SK-N-SH (cell line): ENCODE data around the gene ITSN2. TPM values are rescaled to one million over a fixed set of nuclear protein-coding genes. Genes with fewer than 3 reads are reported as not detected.
"Not testable (repeated sequence)": the region's sequence is repeated elsewhere in the genome, so short reads cannot be mapped to it uniquely, and the experiment has no call there.

ENCODE experiments used
- CTCF ChIA-PET: fragments of 300-600, 350-600 bp; formaldehyde crosslinking; extraction: SDS; loops from one replicate; lab custom pipeline; 2021; lab: Yijun Ruan, JAX
- POLR2A ChIA-PET: fragments of 350-600 bp; sonication (Branson Sonifier 250); formaldehyde crosslinking; extraction: SDS; loops from one replicate; lab custom pipeline; 2020; ENCODE audit warnings: antibody characterized with exemption, inconsistent platforms; lab: Yijun Ruan, JAX
- DNase-seq: peaks from one replicate; pipeline ENCODE4 v3.0.0; 2012
- H2AFZ ChIP-seq: fragments of 200-600 bp; sonication (generic); 2 replicates; pipeline ENCODE4 v1.8.1; 2016; ENCODE audit warnings: antibody characterized with exemption, mild to moderate bottlenecking, low read depth
- H3F3A ChIP-seq: fragments of 200-600 bp; sonication (generic); replicated peaks from 2 replicates; pipeline ENCODE3; 2016; ENCODE audit warnings: antibody characterized with exemption, mild to moderate bottlenecking; ENCODE audit not compliant: insufficient read depth
- H3K27ac ChIP-seq, 2 experiments: fragments of 200-500 bp in 1 of 2; fragments of 200-600 bp in 1 of 2; sonication (Bioruptor generic) in 1 of 2; sonication (generic), shearing (Covaris generic) in 1 of 2; 2 replicates each; pipeline versions ENCODE4 v1.5.1 to v1.6.1; 2014 to 2016; ENCODE audit warnings: low read depth in 2 of 2, inconsistent platforms in 1 of 2, low read length in 1 of 2, mild to moderate bottlenecking in 1 of 2, mixed read lengths in 1 of 2
- H3K27me3 ChIP-seq: fragments of 200-600 bp; sonication (generic), shearing (Covaris generic); 2 replicates; pipeline ENCODE4 v1.6.1; 2016; ENCODE audit warnings: mixed run types; ENCODE audit not compliant: insufficient read depth
- H3K36me3 ChIP-seq, 2 experiments: fragments of 200-500 bp in 1 of 2; fragments of 200-600 bp in 1 of 2; sonication (Bioruptor generic) in 1 of 2; sonication (generic) in 1 of 2; replicated peaks in 1 of 2; 2 replicates each; pipeline versions ENCODE3 to v1.5.1; 2014 to 2016; ENCODE audit warnings: low read length in 1 of 2, mild to moderate bottlenecking in 1 of 2; ENCODE audit not compliant: insufficient read depth in 2 of 2, control insufficient read depth in 1 of 2
- H3K4me1 ChIP-seq, 2 experiments: fragments of 200-500 bp in 1 of 2; fragments of 200-600 bp in 1 of 2; sonication (Bioruptor generic) in 1 of 2; sonication (generic), shearing (Covaris generic) in 1 of 2; 2 replicates each; pipeline versions ENCODE4 v1.5.1 to v1.6.1; 2014 to 2016; ENCODE audit warnings: low read depth in 1 of 2, low read length in 1 of 2, mixed run types in 1 of 2; ENCODE audit not compliant: insufficient read depth in 2 of 2, control insufficient read depth in 1 of 2
- H3K4me2 ChIP-seq: fragments of 200-600 bp; sonication (generic), shearing (Covaris generic); 2 replicates; pipeline ENCODE4 v1.6.1; 2017; ENCODE audit warnings: mixed run types
- H3K4me3 ChIP-seq, 2 experiments: fragments of 200-500 bp in 1 of 2; fragments of 200-600 bp in 1 of 2; sonication (Bioruptor generic) in 1 of 2; sonication (generic), shearing (Covaris generic) in 1 of 2; 2 replicates each; pipeline versions ENCODE4 v1.5.1 to v1.8.1; 2014 to 2016; ENCODE audit warnings: low read depth in 2 of 2, inconsistent platforms in 1 of 2, low read length in 1 of 2, mild to moderate bottlenecking in 1 of 2, mixed read lengths in 1 of 2, moderate library complexity in 1 of 2
- H3K79me2 ChIP-seq: fragments of 200-600 bp; sonication (generic); 2 replicates; pipeline ENCODE4 v1.8.1; 2017; ENCODE audit warnings: mild to moderate bottlenecking; ENCODE audit not compliant: insufficient read depth
- H3K9ac ChIP-seq: fragments of 200-600 bp; sonication (generic); 2 replicates; pipeline ENCODE4 v1.6.1; 2017; ENCODE audit warnings: mixed run types
- H3K9me2 ChIP-seq: fragments of 200-600 bp; sonication (generic); 2 replicates; pipeline ENCODE4 v1.6.1; 2017; ENCODE audit warnings: mixed run types
- H3K9me3 ChIP-seq: fragments of 200-600 bp; sonication (generic); 2 replicates; pipeline ENCODE4 v1.6.1; 2017; ENCODE audit warnings: mixed run types, mild to moderate bottlenecking, moderate library complexity
- H4K20me1 ChIP-seq: fragments of 200-600 bp; sonication (generic); 2 replicates; pipeline ENCODE4 v1.6.1; 2017; ENCODE audit warnings: mild to moderate bottlenecking, mixed run types; ENCODE audit not compliant: insufficient read depth
- CHD2 ChIP-seq: fragments of 150-350 bp; IDR thresholded peaks from 2 replicates; pipeline ENCODE4 v1.6.1; 2018; ENCODE audit warnings: low read length; ENCODE audit not compliant: partially characterized antibody
- EP300 ChIP-seq, 2 experiments: IDR thresholded peaks; 2 replicates each; pipeline versions ENCODE4 v1.4.0 to v1.6.1; 2012; ENCODE audit warnings: borderline replicate concordance in 1 of 2, low read depth in 1 of 2, low read length in 1 of 2
- FOXM1 ChIP-seq: IDR thresholded peaks from 2 replicates; pipeline ENCODE4 v1.4.0; 2012; ENCODE audit warnings: low read depth, mild to moderate bottlenecking
- GABPA ChIP-seq: IDR thresholded peaks from 2 replicates; pipeline ENCODE4 v1.4.0; 2012; ENCODE audit warnings: low read depth, mild to moderate bottlenecking
- GATA2 ChIP-seq: sonication (generic); formaldehyde crosslinking; IDR thresholded peaks from 2 replicates; pipeline ENCODE4 v1.5.0; 2020; ENCODE audit warnings: mild to moderate bottlenecking, missing genetic modification reagents
- JUND ChIP-seq: IDR thresholded peaks from 2 replicates; pipeline ENCODE4 v1.4.0; 2012
- MAX ChIP-seq: IDR thresholded peaks from 2 replicates; pipeline ENCODE4 v1.4.0; 2012; ENCODE audit warnings: low read depth
- MXI1 ChIP-seq: IDR thresholded peaks from 2 replicates; pipeline ENCODE4 v1.6.1; 2012; ENCODE audit warnings: mild to moderate bottlenecking, low read depth, low read length, improper control_type of control experiment
- NFIC ChIP-seq: IDR thresholded peaks from 2 replicates; pipeline ENCODE4 v1.4.0; 2012; ENCODE audit warnings: borderline replicate concordance
- NRF1 ChIP-seq: IDR thresholded peaks from 2 replicates; pipeline ENCODE4 v1.6.1; 2012; ENCODE audit warnings: low read depth, mild to moderate bottlenecking, low read length
- POLR2AphosphoS5 ChIP-seq: IDR thresholded peaks from 2 replicates; pipeline ENCODE4 v1.6.1; 2012; ENCODE audit warnings: low read depth, low read length
- RAD21 ChIP-seq: IDR thresholded peaks from 2 replicates; pipeline ENCODE4 v1.6.1; 2012; ENCODE audit warnings: mild to moderate bottlenecking, low read length
- REST ChIP-seq: IDR thresholded peaks from 2 replicates; pipeline ENCODE4 v1.6.1; 2012; ENCODE audit warnings: mild to moderate bottlenecking, low read depth, low read length, moderate library complexity
- RXRA ChIP-seq: IDR thresholded peaks from 2 replicates; pipeline ENCODE4 v1.4.0; 2012; ENCODE audit warnings: low read depth, mild to moderate bottlenecking, borderline replicate concordance
- SMC3 ChIP-seq: IDR thresholded peaks from 2 replicates; pipeline ENCODE4 v1.6.1; 2012; ENCODE audit warnings: low read depth, low read length, improper control_type of control experiment
- TAF1 ChIP-seq: IDR thresholded peaks from 2 replicates; pipeline ENCODE4 v1.6.1; 2012; ENCODE audit warnings: low read depth, mild to moderate bottlenecking, low read length, moderate library complexity, borderline replicate concordance
- TCF12 ChIP-seq: IDR thresholded peaks from 2 replicates; pipeline ENCODE4 v1.4.0; 2012
- YY1 ChIP-seq: IDR thresholded peaks from 2 replicates; pipeline ENCODE4 v1.4.0; 2012; ENCODE audit warnings: low read depth, mild to moderate bottlenecking
- WGBS: methylation state at CpG from one replicate; pipeline ENCODE4 v1.1.6; 2017; ENCODE audit warnings: low lambda C conversion rate; 5-methylcytosine and 5-hydroxymethylcytosine counted together
- polyA plus RNA-seq, 3 experiments: library from polyadenylated mRNA; depleted of rRNA; stranded (reverse); fragments of >200 nt; gene quantifications; 2 replicates each; pipeline ENCODE4 v1.2.3, GENCODE V29; 2012
- TF ChIP-seq, protein P1 (sequence below): fragments of 150-350 bp; IDR thresholded peaks from 2 replicates; pipeline ENCODE4 v1.6.1; 2016; ENCODE audit warnings: mild to moderate bottlenecking, low read depth, low read length
- TF ChIP-seq, protein P2 (sequence below): IDR thresholded peaks from 2 replicates; pipeline ENCODE4; 2012

The ITSN2 gene
- polyA plus RNA-seq, 1 of the 3 experiments (the other 2 are of a cell fraction) = 11.9 TPM

DNA sequence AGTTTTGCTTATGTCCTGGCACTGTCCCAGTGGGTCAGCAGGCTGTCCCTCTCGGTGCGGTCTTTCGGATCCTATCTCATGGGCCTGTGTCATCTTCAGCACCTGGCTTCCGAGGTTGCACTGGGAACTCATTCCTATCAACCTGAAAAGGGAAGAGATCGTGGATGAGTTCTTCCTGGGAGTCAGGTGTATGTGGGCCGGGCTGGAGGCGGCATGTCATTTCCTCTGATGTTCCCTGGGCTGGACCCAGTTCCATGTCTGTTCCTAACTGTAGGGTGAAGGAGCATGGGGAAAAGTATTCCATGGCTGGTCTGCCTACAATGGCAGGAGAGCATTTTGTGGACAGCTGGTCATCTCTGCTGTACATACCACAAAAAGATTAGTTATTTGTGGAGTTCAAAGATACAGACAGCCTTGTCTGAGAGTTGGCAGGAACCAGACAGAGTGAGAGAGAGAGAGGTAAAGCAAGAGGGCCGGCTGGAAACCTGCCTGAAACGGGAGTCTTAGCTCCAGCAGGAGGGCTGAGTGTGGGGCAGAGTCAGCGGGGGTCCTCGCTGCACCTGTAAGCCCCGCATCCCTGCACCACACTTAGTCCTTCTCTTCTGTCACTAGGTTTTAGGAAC lies 160.3 kb downstream of the ITSN2 start:
- no peak overlapping the region for H3K27ac ChIP-seq
- peaks cover 0 to 19% of the 10 kb centered on the region in 2 experiments for H3K36me3 ChIP-seq
- H3K9me2 ChIP-seq = no peaks in the 10 kb centered on the region
- H3K27me3 ChIP-seq = no peaks in the 10 kb centered on the region
- TF ChIP-seq MXI1 = no peak
- no peak for TF ChIP-seq TCF12
- TF ChIP-seq, protein P1, sequence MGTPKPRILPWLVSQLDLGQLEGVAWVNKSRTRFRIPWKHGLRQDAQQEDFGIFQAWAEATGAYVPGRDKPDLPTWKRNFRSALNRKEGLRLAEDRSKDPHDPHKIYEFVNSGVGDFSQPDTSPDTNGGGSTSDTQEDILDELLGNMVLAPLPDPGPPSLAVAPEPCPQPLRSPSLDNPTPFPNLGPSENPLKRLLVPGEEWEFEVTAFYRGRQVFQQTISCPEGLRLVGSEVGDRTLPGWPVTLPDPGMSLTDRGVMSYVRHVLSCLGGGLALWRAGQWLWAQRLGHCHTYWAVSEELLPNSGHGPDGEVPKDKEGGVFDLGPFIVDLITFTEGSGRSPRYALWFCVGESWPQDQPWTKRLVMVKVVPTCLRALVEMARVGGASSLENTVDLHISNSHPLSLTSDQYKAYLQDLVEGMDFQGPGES = no peak
- no peak for TF ChIP-seq FOXM1
- TF ChIP-seq TAF1 = no peak
- no peak for TF ChIP-seq NFIC
- TF ChIP-seq SMC3 = no peak
- no peak for TF ChIP-seq RXRA
- TF ChIP-seq JUND = no peak
- TF ChIP-seq GATA2 (CRISPR knock-in tag) = no peak
- TF ChIP-seq REST = no peak
- TF ChIP-seq RAD21 = no peak
- no peak for TF ChIP-seq YY1
- TF ChIP-seq NRF1 = no peak
- no peak for TF ChIP-seq MAX
- no peak for TF ChIP-seq EP300 (IDR thresholded peaks at IDR 0.05; ENCODE audit: borderline replicate concordance in 1 of 2, low read depth in 1 of 2, low read length in 1 of 2)
- no peak for TF ChIP-seq CHD2
- TF ChIP-seq, protein P2, sequence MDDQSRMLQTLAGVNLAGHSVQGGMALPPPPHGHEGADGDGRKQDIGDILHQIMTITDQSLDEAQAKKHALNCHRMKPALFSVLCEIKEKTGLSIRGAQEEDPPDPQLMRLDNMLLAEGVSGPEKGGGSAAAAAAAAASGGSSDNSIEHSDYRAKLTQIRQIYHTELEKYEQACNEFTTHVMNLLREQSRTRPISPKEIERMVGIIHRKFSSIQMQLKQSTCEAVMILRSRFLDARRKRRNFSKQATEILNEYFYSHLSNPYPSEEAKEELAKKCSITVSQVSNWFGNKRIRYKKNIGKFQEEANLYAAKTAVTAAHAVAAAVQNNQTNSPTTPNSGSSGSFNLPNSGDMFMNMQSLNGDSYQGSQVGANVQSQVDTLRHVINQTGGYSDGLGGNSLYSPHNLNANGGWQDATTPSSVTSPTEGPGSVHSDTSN = no peak
- no peak for TF ChIP-seq GABPA
- TF ChIP-seq POLR2AphosphoS5 = no peak
- H3K4me1 ChIP-seq = no peaks in the 10 kb centered on the region; a peak in 1 of 4 replicates
- CTCF ChIA-PET = interaction anchor here (0.8 to 1.2 kb wide), 2 partner anchors 15 to 17 kb away, joined by 3 read pairs; no protein-coding TSS in a partner anchor
- H3K4me3 ChIP-seq = no peak overlapping the region
- POLR2A ChIA-PET = no interaction called here
- no peaks in the 10 kb centered on the region for H3K9me3 ChIP-seq
- no peaks in the 10 kb centered on the region for H3K79me2 ChIP-seq
- H3K4me2 ChIP-seq = no peak overlapping the region
- no peaks in the 10 kb centered on the region for H4K20me1 ChIP-seq
- H2AFZ ChIP-seq = no peak overlapping the region
- no peak for DNase-seq
- 86% methylated on average over 12 of the region's 12 CpGs for WGBS
- H3K9ac ChIP-seq = no peak overlapping the region
- no peaks in the 10 kb centered on the region for H3F3A ChIP-seq

- H3K9me3 ChIP-seq, H3K27me3 ChIP-seq, H3K4me2 ChIP-seq, CTCF ChIA-PET, H3K4me3 ChIP-seq, H4K20me1 ChIP-seq, H3K9me2 ChIP-seq, H2AFZ ChIP-seq, POLR2A ChIA-PET, DNase-seq, H3F3A ChIP-seq, H3K36me3 ChIP-seq, H3K27ac ChIP-seq, H3K4me1 ChIP-seq, H3K79me2 ChIP-seq, H3K9ac ChIP-seq: not testable (repeated sequence)
- WGBS = 32% methylated on average over 1 of the region's 1 CpG
Measured at GRCh38 chr2:24197213-24197612, 163.1 kb downstream of the ITSN2 start.
